ENCODE measurements around the gene TSPAN13.

The TSPAN13 gene

GRCh38 chr7:16755397-16755796 lies 1.8 kb downstream of the TSPAN13 start:
- TF ChIP-seq, protein P1, sequence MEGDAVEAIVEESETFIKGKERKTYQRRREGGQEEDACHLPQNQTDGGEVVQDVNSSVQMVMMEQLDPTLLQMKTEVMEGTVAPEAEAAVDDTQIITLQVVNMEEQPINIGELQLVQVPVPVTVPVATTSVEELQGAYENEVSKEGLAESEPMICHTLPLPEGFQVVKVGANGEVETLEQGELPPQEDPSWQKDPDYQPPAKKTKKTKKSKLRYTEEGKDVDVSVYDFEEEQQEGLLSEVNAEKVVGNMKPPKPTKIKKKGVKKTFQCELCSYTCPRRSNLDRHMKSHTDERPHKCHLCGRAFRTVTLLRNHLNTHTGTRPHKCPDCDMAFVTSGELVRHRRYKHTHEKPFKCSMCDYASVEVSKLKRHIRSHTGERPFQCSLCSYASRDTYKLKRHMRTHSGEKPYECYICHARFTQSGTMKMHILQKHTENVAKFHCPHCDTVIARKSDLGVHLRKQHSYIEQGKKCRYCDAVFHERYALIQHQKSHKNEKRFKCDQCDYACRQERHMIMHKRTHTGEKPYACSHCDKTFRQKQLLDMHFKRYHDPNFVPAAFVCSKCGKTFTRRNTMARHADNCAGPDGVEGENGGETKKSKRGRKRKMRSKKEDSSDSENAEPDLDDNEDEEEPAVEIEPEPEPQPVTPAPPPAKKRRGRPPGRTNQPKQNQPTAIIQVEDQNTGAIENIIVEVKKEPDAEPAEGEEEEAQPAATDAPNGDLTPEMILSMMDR (IDR thresholded peaks at IDR 0.05; ENCODE audit: low read depth, low read length): no peak
- H3K4me3 ChIP-seq (replicated peaks in 1 of 2; ENCODE audit: low read depth in 2 of 2, low read length in 2 of 2): peak overlapping the region in 1 of 2 donors; percentile 81
- peak in 1 of 2 donors; percentile 45 for DNase-seq (ENCODE audit: low read depth in 2 of 2)

DNA sequence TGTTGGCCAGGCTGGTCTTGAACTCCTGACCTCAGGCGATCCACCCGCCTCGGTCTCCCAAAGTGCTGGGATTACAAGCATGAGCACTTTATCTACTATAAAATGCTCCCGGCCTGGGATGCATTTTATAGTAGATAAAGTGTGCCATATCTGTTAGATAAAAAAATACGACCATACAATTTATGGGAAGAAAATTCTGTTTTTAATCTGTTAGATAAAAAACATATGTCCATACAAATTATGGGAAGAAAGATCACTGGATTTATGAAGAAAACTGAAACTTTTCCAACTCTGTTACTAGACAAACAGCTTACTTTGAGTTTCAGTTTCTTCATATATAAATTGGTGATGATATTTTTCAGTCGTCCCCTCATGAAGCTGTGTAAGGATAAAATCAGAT lies 4.5 kb downstream of the TSPAN13 start:
- TF ChIP-seq, protein P1 (IDR thresholded peaks at IDR 0.05; ENCODE audit: low read depth, low read length): no peak
- DNase-seq (ENCODE audit: low read depth in 2 of 2): no peak
- no peak overlapping the region for H3K4me3 ChIP-seq (replicated peaks in 1 of 2; ENCODE audit: low read depth in 2 of 2, low read length in 2 of 2)

DNA sequence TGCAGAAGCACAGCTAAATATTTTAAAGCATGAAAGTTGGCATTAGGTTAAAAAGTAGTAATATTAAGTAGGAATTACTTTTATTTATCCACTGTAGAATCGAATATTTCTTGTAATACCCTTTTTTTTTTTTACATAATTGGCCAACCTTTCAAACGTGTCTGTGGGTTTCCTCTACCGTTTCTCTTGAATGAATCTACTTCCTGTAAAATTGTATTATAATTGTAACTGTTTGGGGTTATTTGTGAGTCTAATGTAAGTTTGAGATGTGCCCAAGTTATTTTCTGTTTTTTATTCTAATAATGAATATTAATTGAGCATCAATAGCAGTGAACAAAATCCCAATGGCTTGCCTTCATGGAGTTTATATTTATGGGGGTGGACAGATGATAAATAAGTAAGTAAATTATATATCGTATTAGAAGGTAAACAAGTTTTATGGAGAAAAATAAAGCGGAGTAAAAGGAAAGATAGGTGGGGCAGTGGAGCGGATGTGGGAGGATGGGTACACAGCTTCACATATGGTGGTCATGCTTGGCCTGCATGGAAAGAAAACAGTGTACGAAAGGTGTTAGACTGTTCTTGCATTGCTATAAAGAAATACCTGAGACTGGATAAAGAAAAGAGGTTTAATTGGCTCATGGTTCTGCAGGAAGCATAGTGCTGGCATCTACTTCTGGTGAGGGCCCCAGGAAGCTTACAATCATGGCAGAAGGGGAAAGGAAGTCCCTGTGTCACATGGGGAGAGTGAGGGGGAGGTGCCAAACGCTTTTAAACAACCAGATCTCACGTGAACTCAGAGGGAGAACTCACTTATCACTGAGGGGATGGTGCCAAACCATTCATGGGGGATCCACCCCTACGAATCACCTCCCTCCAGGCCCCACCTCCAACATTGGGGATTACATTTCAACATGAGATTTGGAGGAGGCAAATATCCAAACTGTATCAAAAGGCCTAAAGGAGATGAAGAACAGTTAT lies 5.4 kb downstream of the TSPAN13 start:
- TF ChIP-seq, protein P1 (IDR thresholded peaks at IDR 0.05; ENCODE audit: low read depth, low read length): no peak
- H3K4me3 ChIP-seq (replicated peaks in 1 of 2; ENCODE audit: low read depth in 2 of 2, low read length in 2 of 2): no peak overlapping the region
- DNase-seq (ENCODE audit: low read depth in 2 of 2): no peak

DNA sequence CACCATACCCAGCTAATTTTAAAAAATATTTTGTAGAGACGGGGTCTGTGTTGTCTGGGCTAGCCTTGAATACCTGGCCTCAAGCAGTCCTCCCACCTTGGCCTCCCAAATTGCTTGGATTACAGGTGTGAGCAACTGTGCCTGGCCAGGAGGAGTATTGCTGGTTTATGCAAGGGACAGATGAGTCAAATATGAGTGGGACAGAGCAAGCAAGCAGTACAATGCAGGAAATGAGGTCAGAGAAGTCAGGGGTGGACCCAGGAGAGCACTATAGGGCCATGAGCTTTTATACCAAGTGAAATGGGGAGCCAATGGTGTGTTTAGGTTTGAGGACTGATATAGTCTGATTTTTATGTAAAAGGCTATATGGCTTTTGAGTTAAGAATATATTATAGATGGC lies 6.3 kb downstream of the TSPAN13 start:
- H3K4me3 ChIP-seq (replicated peaks in 1 of 2; ENCODE audit: low read depth in 2 of 2, low read length in 2 of 2): no peak overlapping the region
- DNase-seq (ENCODE audit: low read depth in 2 of 2): no peak
- TF ChIP-seq, protein P1 (IDR thresholded peaks at IDR 0.05; ENCODE audit: low read depth, low read length): no peak

DNA sequence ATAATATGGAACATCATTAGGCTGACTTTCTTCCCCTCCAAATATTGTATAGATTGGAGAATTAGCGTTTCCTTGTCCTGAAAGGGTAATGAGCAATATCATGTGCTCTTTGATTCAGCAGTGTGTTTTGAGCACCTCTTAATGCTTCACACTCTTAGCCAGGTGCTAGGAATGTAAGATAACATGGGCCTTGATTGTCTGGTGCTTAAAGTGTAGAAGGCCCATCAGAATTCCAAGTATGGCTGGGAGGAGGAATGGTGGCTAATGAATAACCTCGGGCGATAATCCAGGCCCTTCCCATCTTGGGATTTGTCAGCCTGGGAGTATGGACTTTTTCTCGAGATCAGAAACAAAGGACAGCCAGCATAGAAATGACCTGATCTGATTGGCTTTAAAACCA lies 8.6 kb downstream of the TSPAN13 start:
- H3K4me3 ChIP-seq (replicated peaks in 1 of 2; ENCODE audit: low read depth in 2 of 2, low read length in 2 of 2): no peak overlapping the region
- no peak for DNase-seq (ENCODE audit: low read depth in 2 of 2)
- TF ChIP-seq, protein P1 (IDR thresholded peaks at IDR 0.05; ENCODE audit: low read depth, low read length): no peak

- TF ChIP-seq, protein P1 (IDR thresholded peaks at IDR 0.05; ENCODE audit: low read depth, low read length): no peak
- no peak overlapping the region for H3K4me3 ChIP-seq (replicated peaks in 1 of 2; ENCODE audit: low read depth in 2 of 2, low read length in 2 of 2)
Observed at GRCh38 chr7:16764942-16765341, 11.4 kb downstream of the TSPAN13 start.

More at GRCh38 chr7:16764942-16765341, 11.4 kb downstream of the TSPAN13 start:
- no peak for DNase-seq (ENCODE audit: low read depth in 2 of 2)

Measured in cardiac fibroblast (primary cell).